ENCODE measurements around the gene FBLN5.

FBLN5 gene

GRCh38 chr14:91882369-91882768 lies 65.1 kb downstream of the FBLN5 start:
- Histone ChIP-seq H3K4me3 (ENCODE audit: low read length) (no peak overlapping the region), H3K79me2 (ENCODE audit: low read length) (no peaks in the 10 kb centered on the region), H3K27ac (ENCODE audit: low read length) (no peak overlapping the region), H2AFZ (ENCODE audit: low read depth, low read length) (no peak overlapping the region), H3K9ac (ENCODE audit: low read length) (no peak overlapping the region), H3K4me2 (ENCODE audit: low read length) (peak overlapping the region; percentile 62; the same call in 1 of the 2 replicates), H3K9me3 (ENCODE audit: insufficient read depth, low read length) (no peaks in the 10 kb centered on the region), H3K27me3 (ENCODE audit: low read depth, low read length) (no peaks in the 10 kb centered on the region), H3K4me1 (ENCODE audit: low read length) (peaks cover 24% of the 10 kb centered on the region), H4K20me1 (ENCODE audit: insufficient read depth, low read length) (no peaks in the 10 kb centered on the region), H3K36me3 (replicated peaks; ENCODE audit: low read depth, low read length) (no peaks in the 10 kb centered on the region)
- TF ChIP-seq CTCF (IDR thresholded peaks at IDR 0.05; ENCODE audit: low read depth, low read length) (no peak), EZH2phosphoT487 (IDR thresholded peaks at IDR 0.05; ENCODE audit: low read depth) (no peak)

DNA sequence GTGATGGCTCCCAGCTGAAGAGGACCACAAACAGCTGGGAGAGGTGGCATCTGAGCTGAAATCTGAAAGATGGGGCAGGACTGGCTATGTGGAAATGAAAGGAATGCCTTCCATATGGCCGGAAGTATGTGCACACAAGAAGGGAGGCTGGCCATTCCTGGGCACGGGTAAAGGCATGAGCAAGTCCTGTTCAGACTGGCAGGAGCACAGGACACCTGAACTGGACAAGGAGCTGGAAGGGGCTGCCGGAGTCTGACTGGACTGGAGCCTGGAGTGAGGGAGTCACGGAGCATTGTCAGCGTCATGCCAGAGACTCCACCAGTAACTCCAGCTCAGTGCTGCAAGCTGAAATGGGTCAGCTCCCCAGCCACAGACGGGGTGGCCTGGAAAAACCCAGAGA lies 68.3 kb downstream of the FBLN5 start:
- H4K20me1 ChIP-seq (ENCODE audit: insufficient read depth, low read length) = no peaks in the 10 kb centered on the region
- H3K4me1 ChIP-seq (ENCODE audit: low read length) = peaks cover 27% of the 10 kb centered on the region
- no peak overlapping the region for H3K4me2 ChIP-seq (ENCODE audit: low read length)
- no peak overlapping the region for H2AFZ ChIP-seq (ENCODE audit: low read depth, low read length)
- H3K79me2 ChIP-seq (ENCODE audit: low read length) = no peaks in the 10 kb centered on the region
- H3K36me3 ChIP-seq (replicated peaks; ENCODE audit: low read depth, low read length) = no peaks in the 10 kb centered on the region
- H3K9ac ChIP-seq (ENCODE audit: low read length) = no peak overlapping the region
- H3K4me3 ChIP-seq (ENCODE audit: low read length) = no peak overlapping the region
- no peaks in the 10 kb centered on the region for H3K9me3 ChIP-seq (ENCODE audit: insufficient read depth, low read length)
- H3K27me3 ChIP-seq (ENCODE audit: low read depth, low read length) = no peaks in the 10 kb centered on the region
- TF ChIP-seq EZH2phosphoT487 (IDR thresholded peaks at IDR 0.05; ENCODE audit: low read depth) (no peak), CTCF (IDR thresholded peaks at IDR 0.05; ENCODE audit: low read depth, low read length) (no peak)
- H3K27ac ChIP-seq (ENCODE audit: low read length) = no peak overlapping the region

- Histone ChIP-seq H3K4me2 (ENCODE audit: low read length) (no peak overlapping the region), H3K27ac (ENCODE audit: low read length) (no peak overlapping the region), H3K9me3 (ENCODE audit: insufficient read depth, low read length) (peaks cover 1% of the 10 kb centered on the region; the same call in 1 of the 2 replicates), H2AFZ (ENCODE audit: low read depth, low read length) (no peak overlapping the region), H3K9ac (ENCODE audit: low read length) (no peak overlapping the region), H3K36me3 (replicated peaks; ENCODE audit: low read depth, low read length) (no peaks in the 10 kb centered on the region), H3K4me3 (ENCODE audit: low read length) (no peak overlapping the region), H3K79me2 (ENCODE audit: low read length) (no peaks in the 10 kb centered on the region), H3K4me1 (ENCODE audit: low read length) (peaks cover 27% of the 10 kb centered on the region), H4K20me1 (ENCODE audit: insufficient read depth, low read length) (no peaks in the 10 kb centered on the region), H3K27me3 (ENCODE audit: low read depth, low read length) (peaks cover 5% of the 10 kb centered on the region)
- TF ChIP-seq EZH2phosphoT487 (IDR thresholded peaks at IDR 0.05; ENCODE audit: low read depth) (no peak), CTCF (IDR thresholded peaks at IDR 0.05; ENCODE audit: low read depth, low read length) (peak; percentile 41)
These were observed 69.2 kb downstream of the FBLN5 start for GRCh38 chr14:91878274-91878673.

DNA sequence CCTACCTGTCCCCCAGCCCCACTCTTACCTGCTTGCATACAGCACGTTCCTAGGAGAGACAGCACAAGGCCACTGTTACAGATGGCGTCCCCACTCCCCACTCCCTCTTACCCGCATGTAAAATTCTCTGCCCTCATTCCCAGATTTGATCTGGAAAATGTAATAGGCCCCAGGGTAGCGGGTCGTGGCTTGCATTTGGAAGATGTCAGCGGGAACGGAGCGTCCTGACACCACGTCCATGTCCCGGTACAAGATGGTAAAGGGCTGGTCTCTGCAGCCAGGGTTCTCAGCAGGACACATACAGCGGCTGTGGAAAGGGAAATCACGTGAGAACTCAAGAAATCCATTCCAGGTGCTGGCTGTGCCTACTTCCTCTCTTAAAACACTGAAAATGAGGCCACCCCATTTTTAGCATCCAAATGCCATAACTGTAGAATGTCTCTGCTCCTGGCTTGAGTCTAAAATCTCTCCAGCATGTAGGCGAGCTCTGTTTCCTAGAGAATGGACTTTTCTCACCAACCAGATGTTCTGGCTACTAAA lies 70.0 kb downstream of the FBLN5 start:
- Histone ChIP-seq H3K27me3 (ENCODE audit: low read depth, low read length) (peaks cover 10% of the 10 kb centered on the region), H3K79me2 (ENCODE audit: low read length) (no peaks in the 10 kb centered on the region), H3K36me3 (replicated peaks; ENCODE audit: low read depth, low read length) (no peaks in the 10 kb centered on the region), H3K27ac (ENCODE audit: low read length) (no peak overlapping the region), H4K20me1 (ENCODE audit: insufficient read depth, low read length) (no peaks in the 10 kb centered on the region), H3K4me1 (ENCODE audit: low read length) (peaks cover 27% of the 10 kb centered on the region), H3K4me3 (ENCODE audit: low read length) (no peak overlapping the region), H2AFZ (ENCODE audit: low read depth, low read length) (no peak overlapping the region), H3K4me2 (ENCODE audit: low read length) (peak overlapping the region; percentile 12; the same call in 1 of the 2 replicates), H3K9ac (ENCODE audit: low read length) (no peak overlapping the region), H3K9me3 (ENCODE audit: insufficient read depth, low read length) (peaks cover 6% of the 10 kb centered on the region; the same call in 1 of the 2 replicates)
- no peak for TF ChIP-seq CTCF (IDR thresholded peaks at IDR 0.05; ENCODE audit: low read depth, low read length)
- no peak for TF ChIP-seq EZH2phosphoT487 (IDR thresholded peaks at IDR 0.05; ENCODE audit: low read depth)
